ENCODE data around the gene UNC5A. TPM values are rescaled to one million over a fixed set of nuclear protein-coding genes. Genes with fewer than 3 reads are reported as not detected.

Gene UNC5A
- total RNA-seq, 2 donors from 2014 or later: not detected

DNA sequence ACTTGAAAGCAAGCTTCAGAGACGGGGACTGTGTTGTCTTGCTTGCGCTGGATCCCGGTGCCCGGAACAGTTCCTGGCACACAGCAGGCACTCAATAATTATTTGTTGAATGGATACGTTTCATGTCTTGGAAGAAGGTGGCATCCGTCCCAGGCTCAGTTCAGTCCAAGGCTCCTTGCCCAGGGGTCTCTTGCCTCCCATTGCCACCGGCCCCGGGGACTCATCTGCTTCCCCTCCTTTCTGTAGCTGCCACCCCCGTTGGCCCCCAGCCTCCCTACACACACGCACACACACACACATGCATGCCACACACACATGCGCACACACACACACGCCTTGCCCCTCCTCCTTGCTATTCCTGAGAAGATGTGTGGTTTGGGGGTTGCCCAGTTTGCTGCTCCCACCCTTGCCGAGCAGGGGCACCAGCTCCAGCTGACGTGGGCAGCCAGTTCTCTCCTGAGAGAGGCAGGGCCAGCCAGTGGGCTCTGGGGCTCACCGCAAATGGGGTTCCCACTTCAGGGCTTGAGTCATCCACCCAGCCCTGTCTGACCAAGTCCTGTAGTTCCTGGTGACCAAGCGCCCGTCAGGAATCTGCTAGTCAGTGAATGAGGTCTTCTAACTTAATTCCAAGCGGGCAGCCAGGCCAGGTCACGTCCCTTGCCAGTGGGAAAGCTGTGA, 47.0 kb downstream of the UNC5A start:
- Histone ChIP-seq H3K27me3 (no peaks in the 10 kb centered on the region), H3K36me3 (no peaks in the 10 kb centered on the region), H3K4me1 (no peaks in the 10 kb centered on the region), H3K4me3 (no peak overlapping the region), H3K27ac (no peak overlapping the region), H3K9me3 (no peaks in the 10 kb centered on the region)
- TF ChIP-seq, protein P1, sequence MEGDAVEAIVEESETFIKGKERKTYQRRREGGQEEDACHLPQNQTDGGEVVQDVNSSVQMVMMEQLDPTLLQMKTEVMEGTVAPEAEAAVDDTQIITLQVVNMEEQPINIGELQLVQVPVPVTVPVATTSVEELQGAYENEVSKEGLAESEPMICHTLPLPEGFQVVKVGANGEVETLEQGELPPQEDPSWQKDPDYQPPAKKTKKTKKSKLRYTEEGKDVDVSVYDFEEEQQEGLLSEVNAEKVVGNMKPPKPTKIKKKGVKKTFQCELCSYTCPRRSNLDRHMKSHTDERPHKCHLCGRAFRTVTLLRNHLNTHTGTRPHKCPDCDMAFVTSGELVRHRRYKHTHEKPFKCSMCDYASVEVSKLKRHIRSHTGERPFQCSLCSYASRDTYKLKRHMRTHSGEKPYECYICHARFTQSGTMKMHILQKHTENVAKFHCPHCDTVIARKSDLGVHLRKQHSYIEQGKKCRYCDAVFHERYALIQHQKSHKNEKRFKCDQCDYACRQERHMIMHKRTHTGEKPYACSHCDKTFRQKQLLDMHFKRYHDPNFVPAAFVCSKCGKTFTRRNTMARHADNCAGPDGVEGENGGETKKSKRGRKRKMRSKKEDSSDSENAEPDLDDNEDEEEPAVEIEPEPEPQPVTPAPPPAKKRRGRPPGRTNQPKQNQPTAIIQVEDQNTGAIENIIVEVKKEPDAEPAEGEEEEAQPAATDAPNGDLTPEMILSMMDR (IDR thresholded peaks at IDR 0.05): no peak
- DNase-seq (ENCODE audit: low spot score): no peak

GRCh38 chr5:176857894-176858273, 47.5 kb downstream of the UNC5A start:
- TF ChIP-seq, protein P1 (IDR thresholded peaks at IDR 0.05): no peak
- Histone ChIP-seq H3K36me3 (no peaks in the 10 kb centered on the region), H3K4me1 (no peaks in the 10 kb centered on the region), H3K4me3 (no peak overlapping the region), H3K9me3 (no peaks in the 10 kb centered on the region), H3K27me3 (no peaks in the 10 kb centered on the region), H3K27ac (no peak overlapping the region)
- no peak for DNase-seq (ENCODE audit: low spot score)

DNA sequence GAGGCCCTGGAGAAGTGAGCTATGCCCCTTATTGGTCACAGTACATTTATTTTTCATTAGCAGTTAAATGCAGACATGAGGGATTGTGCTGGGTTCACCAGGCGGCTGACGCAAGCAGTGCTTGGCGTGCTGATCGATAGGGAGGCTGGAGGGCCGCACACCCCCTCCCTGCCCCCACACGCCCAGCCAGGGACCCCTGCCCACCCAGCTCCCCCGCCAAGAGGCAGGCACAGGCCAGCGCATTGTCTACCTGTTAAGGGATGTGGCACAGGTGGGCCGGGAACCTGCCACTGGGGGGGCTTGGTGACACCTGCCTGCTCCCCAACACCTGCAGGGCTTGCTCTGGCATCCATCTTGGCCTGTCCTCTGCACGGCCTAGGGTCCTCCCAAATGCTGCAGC, 49.6 kb downstream of the UNC5A start:
- H3K4me3 ChIP-seq: no peak overlapping the region
- H3K36me3 ChIP-seq: no peaks in the 10 kb centered on the region
- no peaks in the 10 kb centered on the region for H3K4me1 ChIP-seq
- H3K9me3 ChIP-seq: no peaks in the 10 kb centered on the region
- H3K27me3 ChIP-seq: no peaks in the 10 kb centered on the region
- TF ChIP-seq, protein P1 (IDR thresholded peaks at IDR 0.05): no peak
- no peak for DNase-seq (ENCODE audit: low spot score)
- H3K27ac ChIP-seq: no peak overlapping the region

DNA sequence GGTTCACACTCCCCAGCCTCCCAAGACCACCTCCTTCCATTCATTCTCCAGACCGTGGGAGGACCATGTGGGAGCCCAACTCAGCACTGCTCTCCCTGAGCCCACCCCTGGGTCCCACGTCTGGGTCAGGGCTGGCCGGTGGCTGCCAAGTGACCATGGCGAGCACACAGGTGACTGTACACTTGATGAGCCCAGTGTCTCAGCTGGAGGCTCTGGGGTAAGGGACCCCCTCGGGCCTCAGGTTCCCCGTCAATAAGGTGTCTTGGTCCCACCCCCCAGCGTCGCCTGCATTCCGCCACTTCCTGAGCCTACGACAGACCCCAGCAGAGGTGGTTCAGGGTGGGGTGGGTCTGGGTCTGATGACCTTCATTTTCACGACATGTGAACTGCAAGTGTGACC, 50.0 kb downstream of the UNC5A start:
- no peaks in the 10 kb centered on the region for H3K27me3 ChIP-seq

DNA sequence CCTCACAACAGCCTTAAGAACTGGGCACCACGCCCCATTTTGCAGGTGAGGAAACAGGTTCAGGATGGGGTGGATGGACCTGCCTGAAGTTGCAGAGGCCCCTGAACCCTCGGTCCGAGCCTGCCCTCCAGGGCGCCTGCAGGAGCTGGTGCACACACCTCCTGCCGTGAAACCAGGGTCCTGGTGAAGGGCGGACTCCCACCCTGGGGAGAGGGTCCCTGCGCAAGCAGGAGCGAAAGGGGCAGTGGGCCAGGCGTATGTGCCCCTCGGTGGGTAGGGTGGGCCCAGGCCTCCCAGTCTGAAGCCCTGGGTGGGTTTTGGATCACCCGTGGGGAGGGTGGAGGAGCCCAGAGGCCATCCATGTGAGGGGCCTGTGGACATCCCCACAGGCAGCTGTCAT, 50.9 kb downstream of the UNC5A start:
- H3K27ac ChIP-seq: no peak overlapping the region
- no peaks in the 10 kb centered on the region for H3K9me3 ChIP-seq
- no peaks in the 10 kb centered on the region for H3K27me3 ChIP-seq
- no peak for DNase-seq (ENCODE audit: low spot score)
- H3K4me1 ChIP-seq: no peaks in the 10 kb centered on the region
- H3K36me3 ChIP-seq: no peaks in the 10 kb centered on the region
- TF ChIP-seq, protein P1 (IDR thresholded peaks at IDR 0.05): no peak
- H3K4me3 ChIP-seq: no peak overlapping the region

More for the DNA sequence above, 50.0 kb downstream of the UNC5A start:
- Histone ChIP-seq H3K9me3 (no peaks in the 10 kb centered on the region), H3K4me3 (no peak overlapping the region), H3K4me1 (no peaks in the 10 kb centered on the region), H3K27ac (no peak overlapping the region), H3K36me3 (no peaks in the 10 kb centered on the region)
- no peak for DNase-seq (ENCODE audit: low spot score)
- TF ChIP-seq, protein P1 (IDR thresholded peaks at IDR 0.05): no peak
